Activated T-helper 2 cell treated with anti-CD3 and anti-CD28 coated beads, Interferon-gamma antibody, Interleukin-2, Interleukin-4, amounts not matched to agents 10 μg/mL and 5 μg/mL and 100 μg/mL, durations not matched to agents 14 hours and 24 hours and 36 hours (primary cell): ENCODE data around the gene UBE2D2. TPM values are rescaled to one million over a fixed set of nuclear protein-coding genes. Genes with fewer than 3 reads are reported as not detected.
"Not testable (repeated sequence)": the region's sequence is repeated elsewhere in the genome, so short reads cannot be mapped to it uniquely, and the experiment has no call there.

Experiments
- DNase-seq: peaks from one replicate; pipeline ENCODE4 v3.0.0; 2021; ENCODE audit warnings: low spot score
- H3K27ac Mint-ChIP-seq: one replicate; pipeline ENCODE4 v1.8.0; 2021; ENCODE audit warnings: mixed read lengths
- H3K27me3 Mint-ChIP-seq: one replicate; pipeline ENCODE4 v1.8.0; 2021; ENCODE audit warnings: low read depth, mixed read lengths
- H3K36me3 Mint-ChIP-seq: one replicate; pipeline ENCODE4 v1.8.0; 2021; ENCODE audit warnings: low read depth, mixed read lengths
- H3K4me1 Mint-ChIP-seq: one replicate; pipeline ENCODE4 v1.8.0; 2021; ENCODE audit warnings: low read depth, mixed read lengths
- H3K4me3 Mint-ChIP-seq: one replicate; pipeline ENCODE4 v1.8.0; 2021; ENCODE audit warnings: low read depth, mild to moderate bottlenecking, moderate library complexity, mixed read lengths
- H3K9me3 Mint-ChIP-seq: one replicate; pipeline ENCODE4 v1.8.0; 2021; ENCODE audit warnings: mixed read lengths
- intact Hi-C: fragments of 100-400 bp; cut with micrococcal nuclease; formaldehyde crosslinking; loops from one replicate; pipeline ENCODE4 v1.15.1; 2023
- total RNA-seq: library from RNA; stranded (reverse); gene quantifications from 2 replicates; pipeline ENCODE4 v1.2.3, GENCODE V29; 2022

The UBE2D2 gene
- total RNA-seq, 1 donor from 2014 or later, result 262 TPM

DNA sequence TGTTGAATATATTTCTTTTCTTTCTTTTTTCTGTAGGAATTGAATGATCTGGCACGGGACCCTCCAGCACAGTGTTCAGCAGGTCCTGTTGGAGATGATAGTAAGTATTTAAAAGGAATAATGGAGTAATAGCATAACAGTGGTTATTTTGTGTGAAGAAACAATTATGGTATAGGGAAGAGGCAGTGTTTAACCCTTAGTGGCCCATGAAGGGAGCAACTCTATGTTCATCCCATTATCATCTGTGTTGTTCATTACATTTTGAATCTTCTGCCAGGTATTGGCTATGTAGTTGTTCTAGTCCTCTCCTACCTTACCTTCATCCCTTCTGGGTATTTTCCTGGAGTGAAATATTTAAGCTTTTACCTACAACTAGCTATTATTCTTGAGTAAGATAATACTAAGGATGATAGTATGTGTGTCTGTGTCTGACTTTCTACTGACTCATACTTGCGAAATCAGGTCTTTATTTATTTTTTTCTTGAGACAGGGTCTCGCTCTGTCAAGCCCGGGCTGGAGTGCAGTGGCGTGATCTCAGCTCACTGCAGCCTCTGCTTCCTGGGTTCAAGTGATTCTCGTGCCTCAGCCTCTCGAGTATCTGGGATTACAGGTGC lies 39.3 kb downstream of the UBE2D2 start:
- peaks cover 9% of the 10 kb centered on the region for H3K4me1 Mint-ChIP-seq
- no peak overlapping the region for H3K4me3 Mint-ChIP-seq
- peaks cover 57% of the 10 kb centered on the region for H3K36me3 Mint-ChIP-seq
- no peak for DNase-seq
- peaks cover 4% of the 10 kb centered on the region for H3K9me3 Mint-ChIP-seq
- no peak overlapping the region for H3K27ac Mint-ChIP-seq
- H3K27me3 Mint-ChIP-seq, result no peaks in the 10 kb centered on the region
- intact Hi-C loops, result no loop called here

DNA sequence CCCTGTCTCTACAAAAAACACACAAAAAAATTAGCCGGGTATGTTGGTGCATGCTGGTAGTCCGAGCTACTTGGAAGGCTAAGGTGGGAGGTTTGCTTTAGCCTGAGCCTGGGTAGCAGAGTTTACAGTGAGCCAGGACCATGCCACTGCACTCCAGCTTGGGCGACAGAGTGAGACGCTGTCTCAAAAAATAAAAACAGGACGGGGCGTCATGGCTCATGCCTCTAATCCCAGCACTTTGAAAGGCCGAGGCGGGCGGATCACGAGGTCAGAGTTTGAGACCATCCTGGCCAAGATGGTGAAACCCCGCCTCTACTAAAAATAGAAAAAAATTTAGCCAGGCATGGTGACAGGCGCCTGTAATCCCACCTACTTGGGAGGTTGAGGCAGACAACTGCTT lies 40.3 kb downstream of the UBE2D2 start:
- peaks cover 11% of the 10 kb centered on the region for H3K4me1 Mint-ChIP-seq
- DNase-seq, result no peak
- no peak overlapping the region for H3K27ac Mint-ChIP-seq
- no peak overlapping the region for H3K4me3 Mint-ChIP-seq
- intact Hi-C loops, result no loop called here
- H3K36me3 Mint-ChIP-seq, result peaks cover 60% of the 10 kb centered on the region
- H3K9me3 Mint-ChIP-seq, result peaks cover 4% of the 10 kb centered on the region
- H3K27me3 Mint-ChIP-seq, result no peaks in the 10 kb centered on the region

DNA sequence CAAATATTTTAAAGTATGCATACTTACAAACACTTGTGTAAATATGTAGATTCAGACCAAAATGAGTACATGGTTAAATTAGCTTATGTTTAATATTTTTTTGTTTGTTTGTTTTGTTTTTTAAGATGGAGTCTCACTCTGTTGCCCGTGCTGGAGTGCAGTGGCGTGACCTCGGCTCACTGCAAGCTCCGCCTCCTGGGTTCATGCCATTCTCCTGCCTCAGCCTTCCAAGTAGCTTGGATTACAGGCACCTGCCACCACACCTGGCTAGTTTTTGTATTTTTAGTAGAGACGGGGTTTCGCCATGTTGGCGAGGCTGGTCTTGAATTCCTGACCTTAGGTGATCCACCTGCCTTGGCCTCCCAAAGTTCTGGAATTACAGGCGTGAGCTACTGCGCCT lies 40.8 kb downstream of the UBE2D2 start:
- H3K36me3 Mint-ChIP-seq, result peaks cover 59% of the 10 kb centered on the region
- H3K4me3 Mint-ChIP-seq, H3K9me3 Mint-ChIP-seq, H3K27ac Mint-ChIP-seq, intact Hi-C loops, H3K27me3 Mint-ChIP-seq, DNase-seq: not testable (repeated sequence)
- H3K4me1 Mint-ChIP-seq, result peaks cover 11% of the 10 kb centered on the region

DNA sequence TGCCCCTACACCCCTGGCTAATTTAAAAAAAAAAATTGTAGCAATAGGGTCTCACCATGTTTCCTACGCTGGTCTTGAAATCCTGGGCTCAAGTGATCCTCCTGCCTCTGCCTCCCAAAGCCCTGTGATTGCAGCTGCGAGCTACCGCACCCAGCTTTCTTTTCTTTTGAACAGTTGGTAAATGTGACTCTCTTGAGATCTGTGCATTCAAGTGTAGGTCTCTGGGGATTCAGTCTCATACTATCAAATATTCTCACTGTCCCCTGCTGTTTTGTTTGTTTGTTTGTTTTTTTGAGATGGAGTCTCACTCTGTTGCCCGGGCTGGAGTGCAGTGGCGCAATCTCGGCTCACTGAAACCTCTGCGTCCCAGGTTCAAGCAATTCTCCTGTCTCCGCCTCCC lies 44.7 kb downstream of the UBE2D2 start:
- H3K36me3 Mint-ChIP-seq, result peaks cover 53% of the 10 kb centered on the region
- no peaks in the 10 kb centered on the region for H3K9me3 Mint-ChIP-seq
- intact Hi-C loops, result no loop called here
- DNase-seq, result no peak
- H3K4me3 Mint-ChIP-seq, result no peak overlapping the region
- peaks cover 7% of the 10 kb centered on the region for H3K4me1 Mint-ChIP-seq
- peak overlapping the region; percentile 42 for H3K27ac Mint-ChIP-seq
- no peaks in the 10 kb centered on the region for H3K27me3 Mint-ChIP-seq

DNA sequence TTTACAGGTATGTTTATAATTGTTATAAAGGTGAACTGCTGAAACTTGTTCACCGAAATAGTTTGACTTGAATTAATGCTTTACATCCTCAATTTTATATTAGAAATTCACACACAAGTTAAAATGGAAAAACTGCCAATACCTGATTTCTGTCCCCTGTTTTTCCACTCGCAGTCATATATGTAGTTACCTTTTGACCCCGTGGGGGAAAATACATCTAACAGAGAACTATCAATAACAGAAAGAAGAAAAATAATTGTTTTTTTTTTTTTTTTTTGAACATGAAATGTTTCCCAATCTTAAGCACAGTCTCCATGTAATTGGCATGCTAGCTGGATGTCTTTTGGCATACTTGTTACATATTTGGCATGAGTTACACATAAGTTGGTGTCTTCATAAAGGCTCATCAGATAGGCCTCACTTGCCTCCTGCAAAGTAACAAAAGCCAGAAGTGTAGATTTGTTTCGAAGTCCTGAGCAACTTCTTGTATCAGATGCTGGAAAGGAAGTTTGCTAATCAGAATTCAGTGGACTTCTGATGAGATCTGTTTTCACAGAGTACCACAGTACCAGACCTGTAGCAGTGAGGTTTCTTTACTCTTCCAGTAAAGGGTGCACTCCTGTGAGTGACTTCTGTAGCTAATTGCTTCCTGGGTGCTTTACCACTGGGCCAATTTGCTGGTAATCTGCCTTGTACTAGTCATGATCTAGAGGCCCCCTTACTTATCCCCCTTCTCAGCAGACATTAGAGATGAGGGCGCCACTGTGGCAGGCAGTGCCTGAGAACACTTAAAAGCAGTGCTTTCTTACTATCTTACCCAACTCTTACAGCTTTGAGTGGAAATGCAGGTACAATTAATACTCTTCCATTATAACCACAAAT lies 50.8 kb downstream of the UBE2D2 start:
- Mint-ChIP-seq H3K36me3 (peaks cover 50% of the 10 kb centered on the region), H3K9me3 (no peaks in the 10 kb centered on the region), H3K27me3 (no peaks in the 10 kb centered on the region), H3K4me1 (peaks cover 7% of the 10 kb centered on the region), H3K4me3 (no peak overlapping the region), H3K27ac (peak overlapping the region; percentile 68)
- DNase-seq, result no peak
- intact Hi-C loops, result loop anchor here (5.0 kb wide), 1 partner anchor 35 kb away; no protein-coding TSS in a partner anchor

DNA sequence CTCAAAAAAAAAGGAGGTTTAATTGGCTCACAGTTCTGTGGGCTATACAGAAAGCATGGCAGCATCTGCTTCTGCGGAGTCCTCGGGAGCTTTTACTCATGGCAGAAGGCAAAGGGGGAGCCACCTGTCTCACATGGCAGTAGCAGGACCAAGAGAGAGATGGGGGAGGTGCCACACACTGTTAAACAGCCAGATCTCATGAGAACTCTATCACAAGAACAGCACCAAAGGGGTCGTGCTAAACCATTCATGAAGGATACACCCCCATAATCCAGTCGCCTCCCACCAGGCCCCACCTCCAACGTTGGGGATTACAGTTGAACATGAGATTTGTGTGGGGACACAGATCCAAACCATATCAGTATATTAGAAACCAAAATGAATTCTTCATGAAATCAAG lies 58.7 kb downstream of the UBE2D2 start:
- DNase-seq, result no peak
- no peak overlapping the region for H3K4me3 Mint-ChIP-seq
- H3K36me3 Mint-ChIP-seq, result peaks cover 70% of the 10 kb centered on the region
- H3K4me1 Mint-ChIP-seq, result no peaks in the 10 kb centered on the region
- no peak overlapping the region for H3K27ac Mint-ChIP-seq
- no peaks in the 10 kb centered on the region for H3K27me3 Mint-ChIP-seq
- no peaks in the 10 kb centered on the region for H3K9me3 Mint-ChIP-seq
- intact Hi-C loops, result no loop called here

DNA sequence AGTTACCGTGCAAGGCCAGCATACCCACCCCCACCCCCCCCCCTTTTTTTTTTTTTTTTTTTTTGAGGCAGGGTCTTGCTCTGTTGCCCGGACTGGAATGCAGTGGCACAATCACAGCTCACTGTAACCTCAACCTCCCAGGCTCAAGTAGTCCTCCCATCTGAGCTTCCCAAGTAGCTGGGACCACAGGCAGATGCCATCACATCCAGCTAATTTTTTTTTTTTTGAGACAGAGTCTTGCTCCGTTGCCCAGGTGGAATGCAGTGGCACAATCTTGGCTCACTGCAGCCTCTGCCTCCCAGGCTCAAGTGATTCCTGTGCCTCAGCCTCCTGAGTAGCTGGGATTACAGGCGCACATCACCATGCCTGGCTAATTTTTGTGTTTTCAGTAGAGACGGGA lies 64.3 kb downstream of the UBE2D2 start:
- DNase-seq, H3K27me3 Mint-ChIP-seq, H3K27ac Mint-ChIP-seq, H3K9me3 Mint-ChIP-seq, H3K4me1 Mint-ChIP-seq, H3K4me3 Mint-ChIP-seq: not testable (repeated sequence)
- peaks cover 75% of the 10 kb centered on the region for H3K36me3 Mint-ChIP-seq
- intact Hi-C loops, result loop anchor here (5.0 kb wide), 1 partner anchor 48 kb away; no protein-coding TSS in a partner anchor

DNA sequence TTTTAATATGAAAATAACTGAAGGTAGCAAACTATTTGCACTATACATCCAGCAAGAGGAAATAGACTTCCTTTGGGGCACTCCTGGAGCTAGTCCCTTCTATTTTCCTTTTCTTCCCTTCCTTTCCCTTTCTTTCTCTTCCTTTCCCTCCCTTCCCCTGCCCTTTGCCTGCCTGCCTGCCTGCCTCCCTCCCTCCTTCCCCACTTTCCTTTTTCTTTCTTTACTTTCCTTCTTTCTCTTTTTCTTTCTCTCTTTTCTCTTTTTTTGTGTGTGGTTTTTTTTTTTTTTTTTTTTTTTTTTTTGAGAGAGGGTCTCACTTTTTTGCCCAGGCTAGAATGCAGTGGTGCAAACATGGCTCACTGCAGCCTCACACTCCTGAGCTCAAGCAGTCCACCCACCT lies 69.7 kb downstream of the UBE2D2 start:
- Mint-ChIP-seq H3K27ac (no peak overlapping the region), H3K4me1 (peaks cover 19% of the 10 kb centered on the region), H3K4me3 (no peak overlapping the region), H3K9me3 (no peaks in the 10 kb centered on the region), H3K36me3 (peaks cover 46% of the 10 kb centered on the region), H3K27me3 (no peaks in the 10 kb centered on the region)
- DNase-seq, result no peak
- intact Hi-C loops, result loop anchor here (10.0 kb wide), 1 partner anchor 216 kb away; no protein-coding TSS in a partner anchor

DNA sequence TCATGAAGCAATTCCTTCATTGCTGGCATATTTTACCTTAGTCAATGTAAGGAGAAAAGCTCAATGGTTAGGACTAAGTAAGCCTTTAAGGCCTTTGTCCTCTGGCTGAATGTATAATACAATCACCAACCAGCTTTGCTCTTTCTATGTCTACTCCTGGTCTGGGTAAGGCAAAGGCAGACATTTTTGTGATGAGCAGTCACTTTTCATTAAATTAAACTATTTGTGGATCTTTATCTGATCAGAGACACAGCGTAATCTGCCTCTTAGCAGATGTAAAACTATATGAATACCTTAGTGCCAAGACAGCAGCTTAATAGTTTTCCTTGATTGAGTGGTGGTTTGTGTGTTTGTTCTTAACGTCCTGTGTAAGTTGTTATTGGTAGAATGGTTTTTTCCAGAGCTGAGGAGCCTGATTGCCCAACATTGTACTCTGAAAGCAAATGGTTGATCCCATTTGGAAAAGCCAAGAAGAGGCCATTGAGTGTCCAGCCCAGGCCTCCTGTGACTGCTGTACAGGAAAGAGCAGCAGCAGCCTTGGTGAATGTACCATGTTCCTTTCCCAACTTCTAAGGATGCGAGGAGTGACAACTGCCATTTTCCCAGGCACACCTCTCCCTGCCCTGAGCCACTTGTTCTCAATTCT lies 70.5 kb downstream of the UBE2D2 start:
- Mint-ChIP-seq H3K36me3 (peaks cover 46% of the 10 kb centered on the region), H3K27ac (no peak overlapping the region)

DNA sequence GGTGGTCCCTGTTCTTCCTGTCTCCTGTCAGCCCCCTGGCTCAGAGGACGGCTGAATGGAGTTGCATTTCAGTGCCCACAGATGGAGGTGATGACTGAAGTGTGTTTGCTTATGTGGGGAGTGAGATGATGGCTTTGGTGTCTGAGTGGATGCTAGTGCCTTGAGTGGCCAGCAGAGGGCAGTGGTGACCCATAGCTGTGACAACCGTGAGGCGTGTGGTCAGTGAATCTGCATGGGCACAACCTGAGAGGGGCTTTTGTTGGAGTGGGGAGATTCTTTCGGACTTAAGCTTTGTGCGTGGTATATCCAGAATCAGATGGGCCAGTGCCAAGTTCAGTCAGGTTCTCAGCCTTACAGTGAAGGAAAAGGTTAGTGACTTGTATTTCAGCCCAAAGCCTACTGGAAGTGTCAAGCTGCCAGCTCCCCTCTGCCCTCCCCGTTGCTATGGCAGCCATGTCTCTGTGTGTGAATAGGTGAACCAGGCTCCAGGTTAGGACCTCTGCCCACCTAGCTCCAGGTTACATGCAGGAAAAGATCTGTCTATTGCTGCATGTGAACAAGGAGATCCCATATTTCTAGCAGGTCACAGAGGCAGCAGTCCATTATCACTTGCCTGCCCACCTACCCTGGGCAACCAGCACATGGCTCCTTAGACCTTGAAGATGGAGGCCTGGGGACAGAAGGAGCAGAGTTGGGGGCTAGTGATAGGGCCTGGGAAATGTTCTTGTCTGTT lies 72.3 kb downstream of the UBE2D2 start:
- DNase-seq, result peak; percentile 53
- Mint-ChIP-seq H3K27ac (no peak overlapping the region), H3K4me1 (peaks cover 32% of the 10 kb centered on the region), H3K9me3 (no peaks in the 10 kb centered on the region), H3K4me3 (no peak overlapping the region), H3K27me3 (no peaks in the 10 kb centered on the region), H3K36me3 (peaks cover 33% of the 10 kb centered on the region)
- intact Hi-C loops, result loop anchor here (1.0 to 10.0 kb wide), 3 partner anchors 57 to 219 kb away; no protein-coding TSS in a partner anchor

More for the DNA sequence above, 70.5 kb downstream of the UBE2D2 start:
- peaks cover 27% of the 10 kb centered on the region for H3K4me1 Mint-ChIP-seq
- no peak for DNase-seq
- no peak overlapping the region for H3K4me3 Mint-ChIP-seq
- intact Hi-C loops, result loop anchor here (10.0 kb wide), 1 partner anchor 217 kb away; no protein-coding TSS in a partner anchor
- H3K27me3 Mint-ChIP-seq, result no peaks in the 10 kb centered on the region
- H3K9me3 Mint-ChIP-seq, result no peaks in the 10 kb centered on the region

DNA sequence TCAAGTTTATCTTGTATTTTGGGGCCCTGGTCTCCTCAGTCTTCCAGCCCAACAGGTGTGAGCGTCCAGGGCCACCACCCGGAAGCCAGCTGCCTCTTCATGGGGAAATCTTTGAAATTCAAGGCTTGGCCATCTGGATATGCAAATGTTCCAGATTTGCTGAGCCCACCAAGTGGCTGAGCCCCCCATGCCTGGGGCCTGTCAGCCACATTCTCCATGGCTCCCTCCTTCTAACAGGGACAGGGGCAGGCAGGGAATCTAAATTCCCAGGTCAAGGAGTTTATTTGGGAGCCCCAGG lies 72.8 kb downstream of the UBE2D2 start:
- intact Hi-C loops, result loop anchor here (2.0 to 10.0 kb wide), 2 partner anchors 57 to 219 kb away; no protein-coding TSS in a partner anchor
- no peaks in the 10 kb centered on the region for H3K27me3 Mint-ChIP-seq
- no peak for DNase-seq
- no peaks in the 10 kb centered on the region for H3K9me3 Mint-ChIP-seq
- H3K36me3 Mint-ChIP-seq, result peaks cover 33% of the 10 kb centered on the region
- peaks cover 32% of the 10 kb centered on the region for H3K4me1 Mint-ChIP-seq
- no peak overlapping the region for H3K4me3 Mint-ChIP-seq
- no peak overlapping the region for H3K27ac Mint-ChIP-seq

DNA sequence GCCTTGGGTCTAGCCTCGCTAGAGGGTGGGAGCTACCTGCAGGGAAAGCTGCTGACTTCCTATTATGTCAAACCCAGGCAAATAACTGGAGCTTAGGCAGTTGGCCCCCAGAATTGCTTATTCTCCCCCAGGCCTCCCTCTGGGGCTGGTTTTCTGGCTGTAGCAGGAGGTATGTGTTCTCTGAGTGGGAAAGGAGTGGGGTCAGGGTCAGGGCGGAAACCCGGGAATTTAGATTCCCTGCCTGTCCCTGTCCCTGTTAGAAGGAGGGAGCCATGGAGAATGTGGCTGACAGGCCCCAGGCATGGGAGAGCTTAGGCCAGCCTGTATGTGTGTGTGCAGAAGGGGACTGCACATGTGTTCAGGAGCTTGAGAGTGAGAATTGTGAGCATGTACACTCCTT lies 73.4 kb downstream of the UBE2D2 start:
- H3K4me3 Mint-ChIP-seq, result no peak overlapping the region
- H3K36me3 Mint-ChIP-seq, result peaks cover 27% of the 10 kb centered on the region
- no peak for DNase-seq
- intact Hi-C loops, result loop anchor here (2.0 to 10.0 kb wide), 2 partner anchors 56 to 220 kb away; no protein-coding TSS in a partner anchor
- H3K9me3 Mint-ChIP-seq, result no peaks in the 10 kb centered on the region
- H3K27me3 Mint-ChIP-seq, result no peaks in the 10 kb centered on the region
- no peak overlapping the region for H3K27ac Mint-ChIP-seq
- peaks cover 32% of the 10 kb centered on the region for H3K4me1 Mint-ChIP-seq
